Ishikawa (cell line): ENCODE results near the gene NOTCH1.

ENCODE experiments used
- CEBPB ChIP-seq: IDR thresholded peaks from 2 replicates; pipeline ENCODE4 v1.6.1; 2012
- CREB1 ChIP-seq: IDR thresholded peaks from 2 replicates; pipeline ENCODE4 v1.6.1; 2012; ENCODE audit warnings: low read depth
- EGR1 ChIP-seq: IDR thresholded peaks from 2 replicates; pipeline ENCODE4 v1.6.1; 2012
- EP300 ChIP-seq: IDR thresholded peaks from 2 replicates; pipeline ENCODE4 v1.6.1; 2012; ENCODE audit warnings: borderline replicate concordance
- FOXM1 ChIP-seq: IDR thresholded peaks from 2 replicates; pipeline ENCODE4 v1.6.1; 2012; ENCODE audit warnings: low read depth, borderline replicate concordance
- MAX ChIP-seq: IDR thresholded peaks from 2 replicates; pipeline ENCODE4 v1.6.1; 2012
- NFIC ChIP-seq: IDR thresholded peaks from 2 replicates; pipeline ENCODE4 v1.6.1; 2012
- RAD21 ChIP-seq: IDR thresholded peaks from 2 replicates; pipeline ENCODE4 v1.6.1; 2012; ENCODE audit warnings: low read depth
- REST ChIP-seq: IDR thresholded peaks from 2 replicates; pipeline ENCODE4 v1.6.1; 2012; ENCODE audit warnings: low read depth, mild to moderate bottlenecking
- TAF1 ChIP-seq: IDR thresholded peaks from 2 replicates; pipeline ENCODE4 v1.6.1; 2012; ENCODE audit warnings: low read depth, mild to moderate bottlenecking
- TCF12 ChIP-seq: IDR thresholded peaks from 2 replicates; pipeline ENCODE4 v1.6.1; 2012; ENCODE audit warnings: low read depth
- TEAD4 ChIP-seq: IDR thresholded peaks from 2 replicates; pipeline ENCODE4 v1.6.1; 2012
- USF1 ChIP-seq: IDR thresholded peaks from 2 replicates; pipeline ENCODE4 v1.6.1; 2012
- YY1 ChIP-seq: IDR thresholded peaks from 2 replicates; pipeline ENCODE4 v1.6.1; 2012; ENCODE audit warnings: low read depth
- ZBTB7A ChIP-seq: IDR thresholded peaks from 2 replicates; pipeline ENCODE4 v1.6.1; 2012; ENCODE audit warnings: low read depth

Gene NOTCH1

GRCh38 chr9:136485049-136486045 is 60.5 kb downstream of the NOTCH1 start:
- TF ChIP-seq MAX (no peak), TEAD4 (no peak), TCF12 (no peak), REST (no peak), RAD21 (peak; percentile 88), YY1 (no peak), EGR1 (no peak), CEBPB (no peak)

GRCh38 chr9:136484153-136485048 is 61.4 kb downstream of the NOTCH1 start:
- TF ChIP-seq REST (no peak), CREB1 (no peak), TEAD4 (no peak), TCF12 (no peak), MAX (no peak), EGR1 (no peak), NFIC (no peak), USF1 (no peak), TAF1 (no peak), YY1 (no peak), ZBTB7A (no peak), CEBPB (no peak), RAD21 (no peak), FOXM1 (no peak), EP300 (no peak)

GRCh38 chr9:136483589-136484152 is 62.2 kb downstream of the NOTCH1 start:
- TF ChIP-seq YY1 (peak; percentile 65), TAF1 (peak; percentile 40; the same call in 1 of the 2 replicates), TEAD4 (peak; percentile 70), EP300 (no peak), TCF12 (no peak), FOXM1 (no peak), CEBPB (no peak), REST (peak; percentile 12; the same call in 1 of the 2 replicates), CREB1 (no peak), ZBTB7A (no peak), RAD21 (no peak), MAX (peak; percentile 46)
